ENCODE results near the gene MSRB3. TPM values are rescaled to one million over a fixed set of nuclear protein-coding genes. Genes with fewer than 3 reads are reported as not detected.

MSRB3 gene
- total RNA-seq, 1 experiment from 2014 or later = 1.8 TPM

- H3K27me3 Mint-ChIP-seq (ENCODE audit: low read depth) = no peaks in the 10 kb centered on the region
- TF ChIP-seq USF1 (CRISPR knock-in tag; IDR thresholded peaks at IDR 0.05) = no peak
- no peak for TF ChIP-seq KAT7 (CRISPR knock-in tag; IDR thresholded peaks at IDR 0.05; ENCODE audit: borderline replicate concordance)
- H3K4me3 Mint-ChIP-seq = no peak overlapping the region
- no peaks in the 10 kb centered on the region for H3K36me3 Mint-ChIP-seq
- H3K27ac Mint-ChIP-seq = no peak overlapping the region
- CTCF ChIA-PET = no interaction called here
- DNase-seq (ENCODE audit: low spot score) = no peak
- H3K9me3 Mint-ChIP-seq = no peaks in the 10 kb centered on the region
- peaks cover 3% of the 10 kb centered on the region for H3K4me1 Mint-ChIP-seq
- POLR2A ChIA-PET = no interaction called here
- ATAC-seq = no peak
These were observed 20.5 kb upstream of the MSRB3 start for GRCh38 chr12:65257986-65258385.

- ChIA-PET CTCF (no interaction called here), POLR2A (no interaction called here)
- Mint-ChIP-seq H3K27ac (no peak overlapping the region), H3K27me3 (ENCODE audit: low read depth) (no peaks in the 10 kb centered on the region), H3K4me1 (peaks cover 3% of the 10 kb centered on the region), H3K9me3 (no peaks in the 10 kb centered on the region), H3K36me3 (no peaks in the 10 kb centered on the region), H3K4me3 (no peak overlapping the region)
- DNase-seq (ENCODE audit: low spot score) (no peak), ATAC-seq (no peak)
- no peak for TF ChIP-seq NR1H2 (CRISPR knock-in tag; IDR thresholded peaks at IDR 0.05)
- TF ChIP-seq ZNF317 (CRISPR knock-in tag; IDR thresholded peaks at IDR 0.05; ENCODE audit: borderline replicate concordance, low read depth) = no peak
- no peak for TF ChIP-seq TP53 (CRISPR knock-in tag; IDR thresholded peaks at IDR 0.05)
- TF ChIP-seq IRF1 (CRISPR knock-in tag; IDR thresholded peaks at IDR 0.05) = no peak
- no peak for TF ChIP-seq E2F4 (CRISPR knock-in tag; IDR thresholded peaks at IDR 0.05; ENCODE audit: borderline replicate concordance, low read depth)
- TF ChIP-seq MYBL2 (CRISPR knock-in tag; IDR thresholded peaks at IDR 0.05) = no peak
- TF ChIP-seq ATF3 (CRISPR knock-in tag; conservative IDR thresholded peaks at IDR 0.05) = no peak
- no peak for TF ChIP-seq USF1 (CRISPR knock-in tag; IDR thresholded peaks at IDR 0.05)
- TF ChIP-seq ESRRA (CRISPR knock-in tag; IDR thresholded peaks at IDR 0.05; ENCODE audit: borderline replicate concordance) = no peak
- TF ChIP-seq NFATC4 (CRISPR knock-in tag; IDR thresholded peaks at IDR 0.05) = no peak
- TF ChIP-seq RELA (CRISPR knock-in tag; IDR thresholded peaks at IDR 0.05; ENCODE audit: borderline replicate concordance) = no peak
- no peak for TF ChIP-seq CREM (CRISPR knock-in tag; IDR thresholded peaks at IDR 0.05)
- no peak for TF ChIP-seq RORB (CRISPR knock-in tag; IDR thresholded peaks at IDR 0.05)
- no peak for TF ChIP-seq KAT7 (CRISPR knock-in tag; IDR thresholded peaks at IDR 0.05; ENCODE audit: borderline replicate concordance)
- TF ChIP-seq ZNF425 (CRISPR knock-in tag; conservative IDR thresholded peaks at IDR 0.05) = no peak
- no peak for TF ChIP-seq STAT6 (CRISPR knock-in tag; conservative IDR thresholded peaks at IDR 0.05; ENCODE audit: low read depth)
- no peak for TF ChIP-seq MAX (CRISPR knock-in tag; IDR thresholded peaks at IDR 0.05)
These were observed 19.0 kb upstream of the MSRB3 start for GRCh38 chr12:65259501-65259900.
